HCT116 (cell line): Measurements from ENCODE around the gene GRM8. TPM values are rescaled to one million over a fixed set of nuclear protein-coding genes. Genes with fewer than 3 reads are reported as not detected.

Experiments
- ATAC-seq: fragments of 200-7000 bp; cut with Tn5 transposase; 2 replicates; pipeline ENCODE4 v1.9.1; 2020; ENCODE audit warnings: mild to moderate bottlenecking, moderate library complexity
- BruUV-seq: library from RNA; stranded (reverse); fragments of 400-500 nt; replicated peaks from 2 replicates; lab custom pipeline; 2021; lab: Mats Ljungman, UMichigan
- CTCF ChIA-PET: fragments of 300-600 bp; sonication (Branson Sonifier 250); formaldehyde crosslinking; loops from one replicate; lab custom pipeline; 2021; ENCODE audit warnings: antibody characterized with exemption; lab: Charles Lee
- POLR2A ChIA-PET: fragments of 300-600, 350-600 bp; sonication (Branson Sonifier 250); formaldehyde crosslinking; loops from one replicate; lab custom pipeline; 2021; ENCODE audit warnings: antibody characterized with exemption; lab: Charles Lee
- RAD21 ChIA-PET, 2 experiments: fragments of 300-600 bp; sonication (Branson Sonifier 250); formaldehyde crosslinking; loops; one replicate each; lab custom pipeline; 2023; ENCODE audit warnings: low total read pairs in 2 of 2; ENCODE audit not compliant: uncharacterized antibody in 2 of 2, unreplicated experiment in 2 of 2, low non-redundant PET in 1 of 2; lab: Charles Lee
- DNase-seq: peaks from one replicate; pipeline ENCODE4 v3.0.0-alpha.2; 2010; ENCODE audit warnings: low read depth, low spot score
- H2AFZ ChIP-seq: fragments of 200-600 bp; shearing (Covaris generic), sonication (generic); 2 replicates; pipeline ENCODE4 v1.6.1; 2017; ENCODE audit warnings: low read depth, mixed run types, mixed read lengths, antibody characterized with exemption, low read length; ENCODE audit not compliant: poor library complexity, severe bottlenecking
- H3K27ac ChIP-seq: 2 replicates; pipeline ENCODE4 v1.5.1; 2012; ENCODE audit warnings: low read depth, low read length
- H3K27me3 ChIP-seq: fragments of 200-600 bp; sonication (generic); 2 replicates; pipeline ENCODE4 v1.6.1; 2016; ENCODE audit warnings: mixed run types, low read length, mixed read lengths; ENCODE audit not compliant: insufficient read depth
- H3K36me3 ChIP-seq, 2 experiments: fragments of 200-500 bp in 1 of 2; fragments of 200-600 bp in 1 of 2; sonication (Bioruptor generic) in 1 of 2; sonication (generic) in 1 of 2; 2 replicates each; pipeline versions ENCODE4 v1.5.1 to v1.6.1; 2014 to 2016; ENCODE audit warnings: low read length in 2 of 2, inconsistent platforms in 1 of 2, mixed read lengths in 1 of 2, mixed run types in 1 of 2; ENCODE audit not compliant: insufficient read depth in 2 of 2, control insufficient read depth in 1 of 2
- H3K4me1 ChIP-seq, 2 experiments: fragments of 200-600 bp in 1 of 2; sonication (generic) in 1 of 2; 2 replicates each; pipeline versions ENCODE4 v1.5.1 to v1.6.1; 2012 to 2017; ENCODE audit warnings: low read length in 2 of 2, inconsistent platforms in 1 of 2, mild to moderate bottlenecking in 1 of 2, mixed read lengths in 1 of 2, mixed run types in 1 of 2, moderate library complexity in 1 of 2; ENCODE audit not compliant: insufficient read depth in 2 of 2, control insufficient read depth in 1 of 2
- H3K4me2 ChIP-seq: fragments of 200-600 bp; sonication (generic); 2 replicates; pipeline ENCODE4 v1.6.1; 2017; ENCODE audit warnings: mixed run types, low read length, mixed read lengths
- H3K4me3 ChIP-seq, 2 experiments: fragments of 200-600 bp in 1 of 2; sonication (generic) in 1 of 2; replicated peaks in 1 of 2; 2 replicates each; pipeline ENCODE4 v1.5.1; 2011 to 2016; ENCODE audit warnings: low read length in 2 of 2, control low read depth in 1 of 2, low read depth in 1 of 2, mild to moderate bottlenecking in 1 of 2, mixed read lengths in 1 of 2, mixed run types in 1 of 2
- H3K79me2 ChIP-seq: fragments of 200-600 bp; sonication (generic); 2 replicates; pipeline ENCODE4 v1.6.1; 2017; ENCODE audit warnings: mild to moderate bottlenecking, mixed run types, low read length, moderate library complexity, mixed read lengths; ENCODE audit not compliant: insufficient read depth
- H3K9ac ChIP-seq: fragments of 200-600 bp; sonication (generic); 2 replicates; pipeline ENCODE4 v1.6.1; 2016; ENCODE audit warnings: low read length, mixed read lengths
- H3K9me2 ChIP-seq: fragments of 200-600 bp; sonication (generic), shearing (Covaris generic); 2 replicates; pipeline ENCODE4 v1.6.1; 2017; ENCODE audit warnings: mixed run types, mild to moderate bottlenecking, moderate library complexity; ENCODE audit not compliant: insufficient read depth
- H3K9me3 ChIP-seq, 2 experiments: fragments of 200-500 bp in 1 of 2; fragments of 200-600 bp in 1 of 2; sonication (Bioruptor generic) in 1 of 2; sonication (generic) in 1 of 2; 2 replicates each; pipeline ENCODE4 v1.6.1; 2014 to 2017; ENCODE audit warnings: low read length in 2 of 2, mixed read lengths in 2 of 2, inconsistent platforms in 1 of 2, low read depth in 1 of 2, mild to moderate bottlenecking in 1 of 2, mixed run types in 1 of 2, moderate library complexity in 1 of 2; ENCODE audit not compliant: control insufficient read depth in 1 of 2, insufficient read depth in 1 of 2
- H4K20me1 ChIP-seq: fragments of 200-600 bp; sonication (generic), shearing (Covaris generic); 2 replicates; pipeline ENCODE4 v1.6.1; 2017; ENCODE audit warnings: mixed run types, mild to moderate bottlenecking, moderate library complexity; ENCODE audit not compliant: insufficient read depth
- CEBPB ChIP-seq: IDR thresholded peaks from 2 replicates; pipeline ENCODE4 v1.6.1; 2012; ENCODE audit warnings: low read depth
- EGR1 ChIP-seq: IDR thresholded peaks from 2 replicates; pipeline ENCODE4 v1.6.1; 2012; ENCODE audit warnings: low read depth
- EZH2phosphoT487 ChIP-seq: fragments of 200-600 bp; IDR thresholded peaks from 2 replicates; pipeline ENCODE4 v1.6.1; 2018; ENCODE audit warnings: antibody characterized with exemption, borderline replicate concordance
- JUND ChIP-seq: IDR thresholded peaks from 2 replicates; pipeline ENCODE4 v1.6.1; 2012
- POLR2AphosphoS5 ChIP-seq: IDR thresholded peaks from 2 replicates; pipeline ENCODE4 v1.6.1; 2011; ENCODE audit warnings: mild to moderate bottlenecking, low read depth, low read length, moderate library complexity
- SP1 ChIP-seq: IDR thresholded peaks from 2 replicates; pipeline ENCODE4 v1.6.1; 2012; ENCODE audit warnings: low read depth
- SRF ChIP-seq: IDR thresholded peaks from 2 replicates; pipeline ENCODE4 v1.6.1; 2012; ENCODE audit warnings: low read depth
- TCF7L2 ChIP-seq: IDR thresholded peaks from 2 replicates; pipeline ENCODE4 v1.7.0; 2011; ENCODE audit warnings: borderline replicate concordance, inconsistent platforms; ENCODE audit not compliant: insufficient read depth, insufficient read length; ENCODE audit errors: extremely low read depth
- intact Hi-C: fragments of 100-400 bp; cut with micrococcal nuclease; formaldehyde crosslinking; loops from 2 replicates; pipeline ENCODE4 v1.10.0; 2022
- total RNA-seq: library from RNA; stranded (reverse); gene quantifications from one replicate; pipeline ENCODE4 v1.2.1, GENCODE V29; 2021; ENCODE audit not compliant: unreplicated experiment
- TF ChIP-seq, protein P1 (sequence below), 3 experiments: fragments of 200-600 bp in 1 of 3; sonication (generic) in 1 of 3; IDR thresholded peaks in 2 of 3; conservative IDR thresholded peaks in 1 of 3; 2 replicates each; pipeline ENCODE4 v1.5.1; 2012 to 2017; ENCODE audit warnings: low read depth in 2 of 3, low read length in 2 of 3, antibody characterized with exemption in 1 of 3, borderline replicate concordance in 1 of 3, control low read depth in 1 of 3, mild to moderate bottlenecking in 1 of 3, mixed read lengths in 1 of 3, mixed run types in 1 of 3, moderate library complexity in 1 of 3; ENCODE audit not compliant: insufficient read depth in 1 of 3
- TF ChIP-seq, protein P2 (sequence below): IDR thresholded peaks from 2 replicates; pipeline ENCODE4 v1.6.1; 2011; ENCODE audit warnings: mild to moderate bottlenecking, low read length, moderate library complexity; ENCODE audit not compliant: insufficient replicate concordance; ENCODE audit errors: extremely low read depth
- TF ChIP-seq, protein P3 (sequence below): IDR thresholded peaks from 2 replicates; pipeline ENCODE4 v1.6.1; 2012
- TF ChIP-seq, protein P4 (sequence below): IDR thresholded peaks from 2 replicates; pipeline ENCODE4 v1.6.1; 2012

GRM8 gene
- total RNA-seq, 1 experiment from 2014 or later = 0.05 TPM

DNA sequence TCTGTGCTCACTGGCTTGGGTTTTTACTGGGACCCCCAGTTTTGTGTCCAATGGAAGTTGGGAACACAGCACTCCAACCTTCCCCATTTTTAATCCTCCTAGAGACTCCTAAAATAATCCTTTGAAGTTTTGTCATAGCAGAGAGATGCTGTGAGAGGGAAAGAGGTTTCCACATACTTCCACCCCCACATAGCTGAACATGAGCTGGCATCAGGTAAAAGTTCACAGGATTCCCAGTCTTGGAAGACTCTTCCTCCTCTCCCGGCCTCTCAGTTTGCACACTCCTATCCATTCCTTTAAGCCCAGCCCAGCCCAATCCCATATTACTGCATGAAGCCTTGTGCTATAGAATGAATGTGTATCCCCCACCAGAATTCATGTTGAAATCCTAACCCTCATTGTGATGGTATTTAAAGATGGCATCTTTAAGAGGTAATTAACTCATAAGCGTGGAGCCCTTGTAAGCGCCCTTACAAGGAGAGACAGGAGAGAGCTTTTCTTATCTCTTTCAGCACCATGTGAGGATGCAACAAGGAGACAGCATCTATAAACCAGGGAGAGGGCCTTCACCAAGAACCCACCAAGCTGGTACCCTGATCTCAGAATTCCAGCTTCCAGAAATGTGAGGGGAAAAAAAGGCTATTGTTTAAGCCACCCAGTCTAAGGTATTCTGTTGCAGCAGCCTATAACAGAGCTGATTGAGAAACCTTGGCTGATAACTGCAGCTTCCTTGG is 22.4 kb downstream of the GRM8 start:
- no peak overlapping the region for H3K9ac ChIP-seq
- H3K27me3 ChIP-seq = peaks cover 65% of the 10 kb centered on the region
- no peaks in the 10 kb centered on the region for H3K36me3 ChIP-seq
- ChIA-PET CTCF (no interaction called here), RAD21 (no interaction called here), POLR2A (no interaction called here)
- H3K79me2 ChIP-seq = no peaks in the 10 kb centered on the region
- no peak overlapping the region for H3K4me2 ChIP-seq
- no peak for DNase-seq
- H4K20me1 ChIP-seq = no peaks in the 10 kb centered on the region
- H3K9me3 ChIP-seq = no peaks in the 10 kb centered on the region
- H3K9me2 ChIP-seq = no peaks in the 10 kb centered on the region
- no peak overlapping the region for H2AFZ ChIP-seq
- TF ChIP-seq TCF7L2 (no peak), SRF (no peak), CEBPB (no peak), POLR2AphosphoS5 (no peak), SP1 (no peak), JUND (no peak), EGR1 (no peak), EZH2phosphoT487 (no peak)
- TF ChIP-seq, protein P1, sequence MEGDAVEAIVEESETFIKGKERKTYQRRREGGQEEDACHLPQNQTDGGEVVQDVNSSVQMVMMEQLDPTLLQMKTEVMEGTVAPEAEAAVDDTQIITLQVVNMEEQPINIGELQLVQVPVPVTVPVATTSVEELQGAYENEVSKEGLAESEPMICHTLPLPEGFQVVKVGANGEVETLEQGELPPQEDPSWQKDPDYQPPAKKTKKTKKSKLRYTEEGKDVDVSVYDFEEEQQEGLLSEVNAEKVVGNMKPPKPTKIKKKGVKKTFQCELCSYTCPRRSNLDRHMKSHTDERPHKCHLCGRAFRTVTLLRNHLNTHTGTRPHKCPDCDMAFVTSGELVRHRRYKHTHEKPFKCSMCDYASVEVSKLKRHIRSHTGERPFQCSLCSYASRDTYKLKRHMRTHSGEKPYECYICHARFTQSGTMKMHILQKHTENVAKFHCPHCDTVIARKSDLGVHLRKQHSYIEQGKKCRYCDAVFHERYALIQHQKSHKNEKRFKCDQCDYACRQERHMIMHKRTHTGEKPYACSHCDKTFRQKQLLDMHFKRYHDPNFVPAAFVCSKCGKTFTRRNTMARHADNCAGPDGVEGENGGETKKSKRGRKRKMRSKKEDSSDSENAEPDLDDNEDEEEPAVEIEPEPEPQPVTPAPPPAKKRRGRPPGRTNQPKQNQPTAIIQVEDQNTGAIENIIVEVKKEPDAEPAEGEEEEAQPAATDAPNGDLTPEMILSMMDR (IDR thresholded peaks at IDR 0.05 in 2 of 3, conservative IDR thresholded peaks at IDR 0.05 in 1 of 3; ENCODE audit: borderline replicate concordance in 1 of 3, insufficient read depth in 1 of 3, low read depth in 2 of 3, low read length in 2 of 3) = no peak
- TF ChIP-seq, protein P2, sequence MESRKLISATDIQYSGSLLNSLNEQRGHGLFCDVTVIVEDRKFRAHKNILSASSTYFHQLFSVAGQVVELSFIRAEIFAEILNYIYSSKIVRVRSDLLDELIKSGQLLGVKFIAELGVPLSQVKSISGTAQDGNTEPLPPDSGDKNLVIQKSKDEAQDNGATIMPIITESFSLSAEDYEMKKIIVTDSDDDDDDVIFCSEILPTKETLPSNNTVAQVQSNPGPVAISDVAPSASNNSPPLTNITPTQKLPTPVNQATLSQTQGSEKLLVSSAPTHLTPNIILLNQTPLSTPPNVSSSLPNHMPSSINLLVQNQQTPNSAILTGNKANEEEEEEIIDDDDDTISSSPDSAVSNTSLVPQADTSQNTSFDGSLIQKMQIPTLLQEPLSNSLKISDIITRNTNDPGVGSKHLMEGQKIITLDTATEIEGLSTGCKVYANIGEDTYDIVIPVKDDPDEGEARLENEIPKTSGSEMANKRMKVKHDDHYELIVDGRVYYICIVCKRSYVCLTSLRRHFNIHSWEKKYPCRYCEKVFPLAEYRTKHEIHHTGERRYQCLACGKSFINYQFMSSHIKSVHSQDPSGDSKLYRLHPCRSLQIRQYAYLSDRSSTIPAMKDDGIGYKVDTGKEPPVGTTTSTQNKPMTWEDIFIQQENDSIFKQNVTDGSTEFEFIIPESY = no peak
- TF ChIP-seq, protein P3, sequence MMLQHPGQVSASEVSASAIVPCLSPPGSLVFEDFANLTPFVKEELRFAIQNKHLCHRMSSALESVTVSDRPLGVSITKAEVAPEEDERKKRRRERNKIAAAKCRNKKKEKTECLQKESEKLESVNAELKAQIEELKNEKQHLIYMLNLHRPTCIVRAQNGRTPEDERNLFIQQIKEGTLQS = no peak
- TF ChIP-seq, protein P4, sequence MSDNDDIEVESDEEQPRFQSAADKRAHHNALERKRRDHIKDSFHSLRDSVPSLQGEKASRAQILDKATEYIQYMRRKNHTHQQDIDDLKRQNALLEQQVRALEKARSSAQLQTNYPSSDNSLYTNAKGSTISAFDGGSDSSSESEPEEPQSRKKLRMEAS = no peak
- no peaks in the 10 kb centered on the region for H3K4me1 ChIP-seq
- intact Hi-C loops = no loop called here
- H3K4me3 ChIP-seq = no peak overlapping the region
- no peak overlapping the region for H3K27ac ChIP-seq
- BruUV-seq = no TSS peak
- no peak for ATAC-seq
